H1 (cell line): Measurements from ENCODE around the gene IGF2BP3. TPM values are rescaled to one million over a fixed set of nuclear protein-coding genes. Genes with fewer than 3 reads are reported as not detected.

Source experiments
- CTCF ChIA-PET: fragments of 300-600 bp; sonication (Branson Sonifier 250); formaldehyde crosslinking; loops from one replicate; lab custom pipeline; 2021; ENCODE audit not compliant: partially characterized antibody; lab: Charles Lee
- POLR2A ChIA-PET: fragments of 300-600 bp; sonication (Branson Sonifier 250); formaldehyde crosslinking; loops from one replicate; lab custom pipeline; 2021; ENCODE audit warnings: inconsistent platforms; ENCODE audit not compliant: partially characterized antibody; lab: Charles Lee
- DNase-seq, 2 experiments: peaks; one replicate each; pipeline versions ENCODE4 v3.0.0 to v3.0.0-alpha.2; 2010 to 2022; ENCODE audit warnings: low spot score in 2 of 2, low read depth in 1 of 2, mixed read lengths in 1 of 2
- FAIRE-seq: peaks from 2 replicates; lab custom pipeline; 2011; peaks lifted over from hg19 to GRCh38; lab: Jason Lieb, UNC
- H2AFZ ChIP-seq: 2 replicates; pipeline ENCODE4 v1.8.1; 2012; ENCODE audit warnings: low read length, inconsistent platforms
- H2AK5ac ChIP-seq: 2 replicates; pipeline ENCODE4 v1.6.1; 2013; ENCODE audit warnings: low read depth, low read length
- H2BK120ac ChIP-seq: replicated peaks from 2 replicates; pipeline ENCODE3; 2013; ENCODE audit warnings: low read depth, low read length, inconsistent platforms
- H2BK12ac ChIP-seq: 2 replicates; pipeline ENCODE4 v1.6.1; 2013; ENCODE audit warnings: low read depth, low read length
- H2BK15ac ChIP-seq: 2 replicates; pipeline ENCODE4 v1.6.1; 2013; ENCODE audit warnings: low read length
- H2BK20ac ChIP-seq: 2 replicates; pipeline ENCODE4 v1.6.1; 2013; ENCODE audit warnings: low read length
- H2BK5ac ChIP-seq: 2 replicates; pipeline ENCODE4 v1.6.1; 2013; ENCODE audit warnings: low read depth, low read length
- H3K14ac ChIP-seq: 2 replicates; pipeline ENCODE4 v1.6.1; 2013; ENCODE audit warnings: inconsistent platforms; ENCODE audit not compliant: insufficient read length
- H3K18ac ChIP-seq: 2 replicates; pipeline ENCODE4 v1.6.1; 2013; ENCODE audit warnings: low read length; ENCODE audit errors: extremely low read depth
- H3K23ac ChIP-seq: 2 replicates; pipeline ENCODE4 v1.6.1; 2013; ENCODE audit warnings: inconsistent platforms; ENCODE audit not compliant: insufficient read length
- H3K23me2 ChIP-seq: 2 replicates; pipeline ENCODE4 v1.6.1; 2013; ENCODE audit warnings: low read depth, low read length
- H3K27ac ChIP-seq: 2 replicates; pipeline ENCODE4 v1.6.1; 2011; ENCODE audit warnings: low read depth, low read length, inconsistent platforms
- H3K27me3 ChIP-seq, 4 experiments: replicated peaks in 1 of 4; 1 replicate in 1 of 4; 2 replicates in 3 of 4; pipeline versions ENCODE4 v1.6.1 to v1.8.1; 2011 to 2013; ENCODE audit warnings: low read length in 3 of 4, mild to moderate bottlenecking in 3 of 4, inconsistent platforms in 2 of 4, mixed read lengths in 2 of 4, moderate library complexity in 1 of 4; ENCODE audit not compliant: control insufficient read depth in 3 of 4, insufficient read depth in 3 of 4; ENCODE audit errors: extremely low read depth in 1 of 4
- H3K36me3 ChIP-seq, 4 experiments: 2 replicates each; pipeline versions ENCODE4 v1.6.1 to v1.8.1; 2011 to 2013; ENCODE audit warnings: mild to moderate bottlenecking in 4 of 4, low read length in 3 of 4, moderate library complexity in 2 of 4, control low read depth in 1 of 4, inconsistent platforms in 1 of 4; ENCODE audit not compliant: insufficient read depth in 4 of 4, control insufficient read depth in 2 of 4
- H3K4ac ChIP-seq: replicated peaks from 2 replicates; pipeline ENCODE3; 2013; ENCODE audit warnings: low read length, low read depth, mixed read lengths, inconsistent platforms; ENCODE audit not compliant: insufficient read length
- H3K4me1 ChIP-seq, 4 experiments: replicated peaks in 1 of 4; 1 replicate in 1 of 4; 2 replicates in 3 of 4; pipeline versions ENCODE4 v1.6.1 to v1.8.1; 2011 to 2013; ENCODE audit warnings: low read length in 3 of 4, inconsistent platforms in 2 of 4, mixed read lengths in 1 of 4; ENCODE audit not compliant: insufficient read depth in 4 of 4, control insufficient read depth in 3 of 4
- H3K4me2 ChIP-seq, 2 experiments: 2 replicates each; pipeline versions ENCODE4 v1.6.1 to v1.8.1; 2011 to 2013; ENCODE audit warnings: low read depth in 2 of 2, low read length in 2 of 2, control low read depth in 1 of 2, inconsistent platforms in 1 of 2, mild to moderate bottlenecking in 1 of 2; ENCODE audit not compliant: insufficient read depth in 1 of 2
- H3K4me3 ChIP-seq, 4 experiments: fragments of 200-600, 300-600 bp in 1 of 4; sonication (generic), shearing (Covaris generic), sonication (Bioruptor Twin) in 1 of 4; 2 replicates each; pipeline versions ENCODE4 v1.5.1 to v1.8.1; 2011 to 2016; ENCODE audit warnings: low read length in 4 of 4, low read depth in 3 of 4, control low read depth in 2 of 4, inconsistent platforms in 2 of 4, mild to moderate bottlenecking in 2 of 4, mixed read lengths in 1 of 4, moderate library complexity in 1 of 4; ENCODE audit not compliant: insufficient read depth in 2 of 4; ENCODE audit errors: extremely low read depth in 1 of 4
- H3K56ac ChIP-seq: replicated peaks from 2 replicates; pipeline ENCODE3; 2013; ENCODE audit warnings: low read depth, mild to moderate bottlenecking, mixed read lengths, low read length, inconsistent platforms; ENCODE audit not compliant: insufficient read length
- H3K79me1 ChIP-seq: 2 replicates; pipeline ENCODE4 v1.6.1; 2013; ENCODE audit warnings: low read depth, low read length, control low read depth
- H3K79me2 ChIP-seq, 2 experiments: 2 replicates each; pipeline versions ENCODE4 v1.6.1 to v1.8.1; 2012 to 2013; ENCODE audit warnings: low read length in 2 of 2, mild to moderate bottlenecking in 2 of 2, inconsistent platforms in 1 of 2; ENCODE audit not compliant: insufficient read depth in 2 of 2, control insufficient read depth in 1 of 2
- H3K9ac ChIP-seq, 4 experiments: replicated peaks in 1 of 4; 1 replicate in 1 of 4; 2 replicates in 3 of 4; pipeline versions ENCODE4 v1.6.1 to v1.8.1; 2011 to 2013; ENCODE audit warnings: low read depth in 3 of 4, low read length in 3 of 4, control low read depth in 2 of 4, mild to moderate bottlenecking in 2 of 4, moderate library complexity in 2 of 4, inconsistent platforms in 1 of 4; ENCODE audit errors: extremely low read depth in 1 of 4
- H3K9me3 ChIP-seq, 2 experiments: 2 replicates each; pipeline versions ENCODE4 v1.6.1 to v1.8.1; 2012 to 2013; ENCODE audit warnings: mild to moderate bottlenecking in 2 of 2, moderate library complexity in 2 of 2, control low read depth in 1 of 2, inconsistent platforms in 1 of 2, low read depth in 1 of 2, low read length in 1 of 2, mixed read lengths in 1 of 2; ENCODE audit not compliant: insufficient read depth in 2 of 2
- H4K20me1 ChIP-seq, 2 experiments: replicated peaks in 1 of 2; 2 replicates each; pipeline versions ENCODE3 to v1.8.1; 2011 to 2013; ENCODE audit warnings: inconsistent platforms in 2 of 2, low read length in 2 of 2, mild to moderate bottlenecking in 1 of 2; ENCODE audit not compliant: insufficient read depth in 2 of 2, control insufficient read depth in 1 of 2
- H4K5ac ChIP-seq: 2 replicates; pipeline ENCODE4 v1.6.1; 2013; ENCODE audit warnings: low read length, low read depth, mixed read lengths, inconsistent platforms; ENCODE audit not compliant: insufficient read length
- H4K8ac ChIP-seq: 2 replicates; pipeline ENCODE4 v1.8.0; 2013; ENCODE audit warnings: mild to moderate bottlenecking, moderate library complexity, low read length, inconsistent platforms; ENCODE audit not compliant: insufficient read depth; ENCODE audit errors: extremely low read depth
- H4K91ac ChIP-seq: replicated peaks from 2 replicates; pipeline ENCODE3; 2013; ENCODE audit warnings: low read length, mixed read lengths, inconsistent platforms; ENCODE audit not compliant: insufficient read length
- CREB1 ChIP-seq: IDR thresholded peaks from 2 replicates; pipeline ENCODE4 v1.6.1; 2012; ENCODE audit warnings: inconsistent platforms
- EZH2 ChIP-seq: fragments of 200-600 bp; sonication (generic); IDR thresholded peaks from 2 replicates; pipeline ENCODE4 v1.7.1; 2012; ENCODE audit warnings: low read depth, mild to moderate bottlenecking, moderate library complexity, low read length, inconsistent platforms; ENCODE audit not compliant: severe bottlenecking
- GABPA ChIP-seq: IDR thresholded peaks from 2 replicates; pipeline ENCODE4 v1.6.1; 2011; ENCODE audit warnings: mild to moderate bottlenecking, low read length, moderate library complexity, borderline replicate concordance; ENCODE audit not compliant: insufficient read depth
- TAF1 ChIP-seq: IDR thresholded peaks from 2 replicates; pipeline ENCODE4 v1.6.1; 2011; ENCODE audit warnings: mild to moderate bottlenecking, low read depth, low read length
- ZNF274 ChIP-seq: IDR thresholded peaks from 2 replicates; pipeline ENCODE4 v1.7.0; 2012; ENCODE audit warnings: low read length, borderline replicate concordance; ENCODE audit errors: extremely low read depth
- WGBS, 2 experiments: shearing (Covaris generic) in 1 of 2; methylation state at CpG; one replicate each; pipeline versions ENCODE4 v1.1.6 to v1.1.7; 2013 to 2015; ENCODE audit warnings: low lambda C conversion rate in 2 of 2, mixed read lengths in 2 of 2, inconsistent platforms in 1 of 2, low coverage in 1 of 2, missing lambda C conversion rate in 1 of 2; ENCODE audit not compliant: insufficient replicate concordance in 2 of 2, insufficient coverage in 1 of 2, insufficient read length in 1 of 2; ENCODE audit errors: extremely low coverage in 1 of 2, missing lambda C conversion rate in 1 of 2; 5-methylcytosine and 5-hydroxymethylcytosine counted together
- polyA plus RNA-seq, 7 experiments: library from polyadenylated mRNA; depleted of rRNA in 3 of 7; stranded (reverse) in 5 of 7; unstranded in 2 of 7; fragments of >200 nt in 5 of 7; fragments of 200-250 nt in 2 of 7; gene quantifications; 1 replicate in 5 of 7; 2 replicates in 1 of 7; 4 replicates in 1 of 7; pipeline versions ENCODE4 v1.2.1 to v1.2.3, GENCODE V29; 2011 to 2013; ENCODE audit warnings: missing spikeins in 2 of 7, mixed read lengths in 2 of 7
- total RNA-seq: library from RNA; stranded (reverse); fragmentation: NEBNext Ultra II Directional; extraction: Animal tissue kit (Norgen Biotek cat#: 25700); gene quantifications from 2 replicates; pipeline ENCODE4 v1.2.1, GENCODE V29; 2021

IGF2BP3 gene
- total and polyA plus RNA-seq, 2 of the 8 experiments (the other 6 are each of a cell fraction or from before 2014, with no cell fraction given) = 66.3 to 193 TPM

DNA sequence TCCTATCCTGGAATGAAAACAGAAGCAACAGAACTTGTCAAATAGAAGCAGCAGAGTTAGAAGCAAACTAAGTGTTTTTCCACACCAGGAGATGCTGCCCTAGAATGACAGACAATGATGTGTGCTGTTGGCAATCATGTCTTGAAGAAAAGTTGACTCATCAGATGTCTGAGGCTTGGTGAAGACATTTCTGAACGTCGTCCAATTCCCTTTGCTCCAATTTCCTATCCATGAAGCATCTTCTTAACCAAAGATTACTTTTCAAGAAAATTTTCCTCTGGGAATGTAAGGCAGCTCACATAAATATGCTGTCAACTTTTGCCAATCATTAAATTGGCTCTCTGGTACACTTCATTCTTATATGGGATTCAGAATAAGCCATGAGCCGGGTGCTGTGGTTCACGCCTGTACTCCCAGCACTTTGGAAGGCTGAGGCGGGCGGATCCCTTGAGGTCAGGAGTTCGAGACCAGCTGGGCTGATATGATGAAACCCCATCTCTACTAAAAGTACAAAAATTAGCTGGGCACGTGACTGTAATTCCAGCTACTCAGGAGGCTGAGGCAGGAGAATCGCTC lies 136.5 kb downstream of the IGF2BP3 start:
- Histone ChIP-seq H3K9me3 (no peaks in the 10 kb centered on the region), H3K14ac (no peak overlapping the region), H3K27me3 (no peaks in the 10 kb centered on the region), H2BK12ac (no peak overlapping the region), H3K56ac (no peak overlapping the region), H2BK120ac (no peak overlapping the region), H4K91ac (no peak overlapping the region), H3K23me2 (no peaks in the 10 kb centered on the region), H2AK5ac (no peak overlapping the region), H3K4ac (no peak overlapping the region), H4K8ac (no peak overlapping the region), H3K4me2 (no peak overlapping the region), H3K9ac (no peak overlapping the region), H3K4me3 (no peak overlapping the region), H2AFZ (no peak overlapping the region), H2BK15ac (no peak overlapping the region), H3K18ac (no peak overlapping the region), H3K23ac (no peak overlapping the region), H3K79me2 (peaks cover 0 to 7% of the 10 kb centered on the region in 2 experiments; a peak in 2 of 4 replicates), H4K20me1 (peaks cover 0 to 3% of the 10 kb centered on the region in 2 experiments), H3K79me1 (peaks cover 3% of the 10 kb centered on the region; the same call in 1 of the 2 replicates), H4K5ac (no peak overlapping the region), H3K4me1 (no peaks in the 10 kb centered on the region), H2BK5ac (no peak overlapping the region), H3K36me3 (peaks cover 27 to 86% (median 62%) of the 10 kb centered on the region in 4 experiments), H3K27ac (no peak overlapping the region), H2BK20ac (no peak overlapping the region)
- no peak for DNase-seq
- ChIA-PET CTCF (interaction anchor here (1.0 kb wide), 1 partner anchor 12 kb away, joined by 3 read pairs; no protein-coding TSS in a partner anchor), POLR2A (interaction anchor here (0.6 kb wide), 1 partner anchor 61 kb away, joined by 3 read pairs; no protein-coding TSS in a partner anchor)
- 95% methylated on average over 9 of the region's 9 CpGs; no CpG with 5 or more reads in 1 of the 2 experiments for WGBS, 2 experiments
- FAIRE-seq = no peak
- no peak for TF ChIP-seq ZNF274
- TF ChIP-seq EZH2 = no peak
- no peak for TF ChIP-seq GABPA
- no peak for TF ChIP-seq CREB1
- TF ChIP-seq TAF1 = no peak
